Muscle layer of duodenum (tissue), 2 donors: ENCODE data around the gene APOM.

ENCODE experiments used
- H3K27ac ChIP-seq: one replicate; pipeline ENCODE4 v1.7.0; 2013; ENCODE audit warnings: mild to moderate bottlenecking, low read length
- H3K27me3 ChIP-seq: one replicate; pipeline ENCODE4 v1.7.0; 2013; ENCODE audit warnings: low read depth, mild to moderate bottlenecking, control low read depth, low read length
- H3K36me3 ChIP-seq, 2 donors: one replicate each; pipeline ENCODE4 v1.7.0; 2013; ENCODE audit warnings: low read length in 2 of 2, control low read depth in 1 of 2, mild to moderate bottlenecking in 1 of 2; ENCODE audit not compliant: insufficient read depth in 2 of 2, control insufficient read depth in 1 of 2
- H3K4me1 ChIP-seq, 2 donors: one replicate each; pipeline ENCODE4 v1.7.0; 2013; ENCODE audit warnings: low read length in 2 of 2, mild to moderate bottlenecking in 2 of 2, control low read depth in 1 of 2, moderate library complexity in 1 of 2; ENCODE audit not compliant: insufficient read depth in 2 of 2, control insufficient read depth in 1 of 2
- H3K4me3 ChIP-seq, 2 donors: one replicate each; pipeline ENCODE4 v1.7.0; 2013; ENCODE audit warnings: low read length in 2 of 2, low read depth in 1 of 2, mild to moderate bottlenecking in 1 of 2
- H3K9me3 ChIP-seq, 2 donors: one replicate each; pipeline ENCODE4 v1.7.0; 2013; ENCODE audit warnings: low read length in 2 of 2, control low read depth in 1 of 2, mild to moderate bottlenecking in 1 of 2; ENCODE audit not compliant: control insufficient read depth in 1 of 2
- donor health status: healthy.

APOM gene

DNA sequence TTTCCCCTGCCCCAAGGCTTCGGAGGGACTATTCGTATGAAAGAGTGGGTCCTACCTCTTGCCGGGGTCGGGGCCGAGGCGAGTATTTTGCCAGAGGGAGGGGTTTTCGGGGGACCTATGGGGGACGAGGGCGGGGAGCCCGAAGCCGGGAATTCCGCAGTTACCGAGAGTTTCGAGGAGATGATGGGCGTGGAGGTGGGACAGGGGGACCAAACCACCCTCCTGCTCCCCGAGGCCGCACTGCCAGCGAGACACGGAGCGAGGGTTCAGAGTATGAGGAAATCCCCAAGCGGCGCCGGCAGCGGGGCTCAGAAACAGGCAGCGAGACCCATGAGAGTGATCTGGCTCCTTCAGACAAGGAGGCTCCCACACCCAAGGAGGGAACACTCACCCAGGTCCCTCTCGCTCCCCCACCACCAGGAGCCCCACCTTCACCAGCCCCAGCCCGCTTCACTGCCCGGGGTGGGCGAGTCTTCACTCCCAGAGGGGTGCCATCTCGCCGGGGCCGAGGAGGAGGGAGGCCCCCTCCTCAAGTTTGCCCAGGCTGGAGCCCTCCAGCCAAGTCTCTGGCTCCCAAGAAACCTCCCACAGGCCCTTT, 23.9 kb upstream of the APOM start:
- no peaks in the 10 kb centered on the region for H3K27me3 ChIP-seq
- no peaks in the 10 kb centered on the region for H3K9me3 ChIP-seq
- H3K36me3 ChIP-seq, result peaks cover 77 to 97% of the 10 kb centered on the region in 2 donors
- H3K4me1 ChIP-seq, result peaks cover 0 to 3% of the 10 kb centered on the region in 2 donors
- no peak overlapping the region for H3K27ac ChIP-seq
- no peak overlapping the region for H3K4me3 ChIP-seq

DNA sequence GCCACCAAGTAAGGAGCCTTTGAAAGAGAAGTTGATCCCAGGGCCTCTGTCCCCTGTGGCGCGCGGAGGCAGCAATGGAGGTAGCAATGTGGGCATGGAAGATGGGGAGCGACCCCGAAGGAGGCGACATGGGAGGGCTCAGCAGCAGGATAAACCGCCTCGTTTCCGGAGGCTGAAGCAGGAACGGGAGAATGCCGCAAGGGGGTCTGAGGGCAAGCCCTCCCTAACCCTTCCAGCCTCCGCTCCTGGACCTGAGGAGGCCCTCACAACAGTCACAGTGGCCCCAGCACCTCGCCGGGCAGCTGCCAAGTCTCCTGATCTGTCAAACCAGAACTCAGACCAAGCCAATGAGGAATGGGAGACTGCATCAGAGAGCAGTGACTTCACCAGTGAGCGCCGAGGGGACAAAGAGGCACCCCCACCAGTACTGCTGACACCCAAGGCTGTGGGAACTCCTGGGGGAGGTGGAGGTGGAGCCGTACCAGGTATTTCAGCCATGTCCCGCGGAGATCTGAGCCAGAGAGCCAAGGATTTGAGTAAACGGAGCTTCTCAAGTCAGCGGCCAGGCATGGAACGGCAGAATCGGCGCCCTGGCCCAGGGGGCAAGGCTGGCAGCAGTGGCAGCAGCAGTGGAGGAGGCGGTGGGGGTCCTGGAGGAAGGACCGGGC, 23.3 kb upstream of the APOM start:
- H3K36me3 ChIP-seq, result peaks cover 76 to 97% of the 10 kb centered on the region in 2 donors

DNA sequence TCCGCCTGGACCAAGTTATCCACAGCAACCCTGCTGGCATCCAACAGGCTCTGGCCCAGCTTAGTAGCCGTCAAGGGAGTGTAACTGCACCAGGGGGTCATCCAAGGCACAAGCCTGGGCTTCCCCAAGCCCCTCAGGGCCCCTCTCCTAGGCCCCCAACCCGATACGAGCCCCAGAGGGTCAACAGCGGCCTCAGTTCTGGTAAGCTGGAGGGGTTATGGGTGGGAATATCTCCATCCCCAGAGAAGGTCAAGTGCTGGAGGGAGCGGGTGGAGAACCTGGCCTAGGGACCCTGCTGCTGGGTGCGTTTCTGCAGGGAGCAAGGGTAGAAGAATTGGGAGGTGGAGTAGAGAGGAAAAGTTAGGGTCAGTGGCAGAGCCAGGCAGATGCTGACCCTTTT, 22.2 kb upstream of the APOM start:
- H3K9me3 ChIP-seq, result no peaks in the 10 kb centered on the region
- no peak overlapping the region for H3K4me3 ChIP-seq
- no peak overlapping the region for H3K27ac ChIP-seq
- peaks cover 69 to 96% of the 10 kb centered on the region in 2 donors for H3K36me3 ChIP-seq
- peaks cover 0 to 3% of the 10 kb centered on the region in 2 donors for H3K4me1 ChIP-seq
- no peaks in the 10 kb centered on the region for H3K27me3 ChIP-seq

More for the DNA sequence above, 23.3 kb upstream of the APOM start:
- Histone ChIP-seq H3K9me3 (no peaks in the 10 kb centered on the region), H3K4me1 (peaks cover 0 to 3% of the 10 kb centered on the region in 2 donors), H3K27me3 (no peaks in the 10 kb centered on the region), H3K4me3 (no peak overlapping the region), H3K27ac (no peak overlapping the region)

DNA sequence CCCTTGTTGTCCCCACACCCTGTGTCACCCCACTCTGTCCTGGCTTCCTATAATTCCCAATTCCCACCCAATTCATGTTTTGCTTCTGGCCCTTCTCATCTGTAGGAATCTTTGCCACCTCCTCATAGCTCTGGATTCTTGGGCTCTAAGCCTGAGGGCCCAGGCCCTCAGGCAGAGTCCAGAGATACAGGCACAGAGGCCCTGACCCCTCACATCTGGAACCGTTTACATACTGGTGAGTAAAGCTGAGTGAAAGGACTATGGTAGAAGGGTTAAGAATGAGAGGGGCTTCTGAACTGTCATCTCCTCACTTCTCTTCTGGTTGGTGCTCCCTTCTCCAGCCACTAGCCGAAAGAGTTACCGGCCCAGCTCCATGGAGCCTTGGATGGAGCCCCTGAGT, 21.6 kb upstream of the APOM start:
- peaks cover 0 to 3% of the 10 kb centered on the region in 2 donors for H3K4me1 ChIP-seq
- H3K27ac ChIP-seq, result no peak overlapping the region
- H3K27me3 ChIP-seq, result no peaks in the 10 kb centered on the region
- H3K36me3 ChIP-seq, result peaks cover 65 to 96% of the 10 kb centered on the region in 2 donors
- H3K9me3 ChIP-seq, result no peaks in the 10 kb centered on the region
- no peak overlapping the region for H3K4me3 ChIP-seq

DNA sequence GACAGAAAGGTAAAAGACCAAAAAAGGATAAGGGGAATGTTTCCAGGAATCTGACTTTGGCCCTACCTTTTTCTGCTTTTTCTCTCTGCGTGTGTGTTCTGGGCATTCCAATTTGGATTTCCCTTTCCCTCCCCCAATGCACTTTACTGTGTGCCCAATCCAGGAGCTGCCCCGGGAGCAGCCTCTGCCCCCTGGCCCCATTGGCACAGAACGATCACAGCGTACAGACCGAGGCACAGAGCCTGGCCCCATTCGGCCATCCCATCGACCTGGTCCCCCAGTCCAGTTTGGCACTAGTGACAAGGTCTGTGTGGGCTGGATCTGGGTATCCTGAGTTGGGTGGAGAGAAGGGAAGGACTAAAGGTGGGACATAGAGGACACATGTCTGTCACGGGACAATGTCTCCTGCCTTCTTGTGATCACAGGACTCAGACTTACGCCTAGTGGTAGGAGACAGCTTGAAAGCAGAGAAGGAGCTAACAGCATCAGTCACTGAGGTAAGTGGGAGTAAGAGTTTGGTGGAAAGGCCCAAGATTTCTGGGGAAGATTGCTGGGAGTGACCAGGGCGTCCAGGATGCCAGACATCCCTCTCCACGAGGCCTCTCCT, 20.6 kb upstream of the APOM start:
- Histone ChIP-seq H3K4me3 (no peak overlapping the region), H3K9me3 (no peaks in the 10 kb centered on the region), H3K27ac (no peak overlapping the region), H3K27me3 (no peaks in the 10 kb centered on the region), H3K4me1 (peaks cover 0 to 3% of the 10 kb centered on the region in 2 donors), H3K36me3 (peaks cover 71 to 96% of the 10 kb centered on the region in 2 donors)

DNA sequence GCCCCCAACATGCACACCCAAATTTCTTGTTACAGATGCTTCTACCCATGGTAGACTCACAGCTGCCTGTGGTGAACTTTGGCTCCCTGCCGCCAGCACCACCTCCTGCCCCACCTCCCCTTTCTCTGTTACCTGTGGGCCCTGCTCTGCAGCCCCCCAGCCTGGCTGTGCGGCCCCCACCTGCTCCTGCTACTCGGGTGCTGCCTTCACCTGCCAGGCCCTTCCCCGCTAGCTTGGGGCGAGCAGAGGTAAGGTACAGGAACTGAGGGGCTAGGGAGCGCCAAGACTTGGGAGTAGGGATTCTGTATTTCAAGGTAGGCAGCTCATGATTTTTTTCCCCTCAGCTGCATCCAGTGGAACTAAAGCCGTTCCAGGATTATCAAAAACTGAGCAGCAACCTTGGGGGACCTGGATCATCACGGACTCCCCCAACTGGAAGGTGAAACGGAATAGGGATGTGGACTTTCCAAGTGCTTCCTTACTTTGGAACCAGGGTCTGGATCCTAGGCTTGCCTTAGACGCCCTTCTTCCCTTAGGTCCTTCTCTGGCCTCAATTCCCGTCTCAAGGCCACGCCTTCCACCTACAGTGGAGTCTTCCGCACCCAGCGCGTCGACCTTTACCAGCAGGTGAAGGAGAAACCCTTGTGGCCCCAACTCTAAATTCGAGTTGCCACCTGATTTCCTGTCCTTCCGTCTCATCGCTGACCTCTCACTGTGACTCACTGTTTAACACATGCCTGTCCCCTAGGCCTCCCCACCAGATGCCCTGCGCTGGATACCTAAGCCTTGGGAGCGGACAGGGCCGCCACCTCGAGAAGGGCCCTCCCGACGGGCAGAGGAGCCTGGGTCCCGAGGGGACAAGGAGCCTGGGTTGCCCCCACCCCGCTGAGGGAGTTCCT, 18.7 kb upstream of the APOM start:
- peaks cover 0 to 3% of the 10 kb centered on the region in 2 donors for H3K4me1 ChIP-seq
- no peaks in the 10 kb centered on the region for H3K27me3 ChIP-seq
- H3K36me3 ChIP-seq, result peaks cover 75 to 96% of the 10 kb centered on the region in 2 donors
- no peak overlapping the region for H3K27ac ChIP-seq
- no peak overlapping the region for H3K4me3 ChIP-seq
- no peaks in the 10 kb centered on the region for H3K9me3 ChIP-seq

DNA sequence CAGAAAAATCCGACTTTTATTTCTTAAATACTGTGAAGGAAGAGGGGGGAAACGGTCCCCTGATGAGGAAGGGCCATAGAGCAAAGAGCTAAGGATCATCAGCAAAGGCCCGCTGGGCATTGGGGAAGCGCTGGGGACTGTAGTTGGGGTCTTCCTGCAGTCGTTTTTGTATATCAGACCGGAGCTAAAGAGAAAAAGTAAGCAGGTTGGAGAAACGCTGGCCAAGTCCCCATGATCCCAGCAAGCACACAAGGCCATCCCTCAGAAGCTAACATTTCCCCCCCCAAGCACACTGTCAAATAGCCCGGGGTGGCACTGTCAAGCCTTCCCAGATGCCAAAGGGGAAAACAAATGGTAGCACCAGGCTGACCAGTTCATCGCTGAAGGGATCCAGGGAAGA, 16.7 kb upstream of the APOM start:
- peaks cover 79 to 97% of the 10 kb centered on the region in 2 donors for H3K36me3 ChIP-seq
- no peaks in the 10 kb centered on the region for H3K9me3 ChIP-seq
- no peak overlapping the region for H3K4me3 ChIP-seq
- H3K4me1 ChIP-seq, result no peaks in the 10 kb centered on the region
- no peak overlapping the region for H3K27ac ChIP-seq
- no peaks in the 10 kb centered on the region for H3K27me3 ChIP-seq

DNA sequence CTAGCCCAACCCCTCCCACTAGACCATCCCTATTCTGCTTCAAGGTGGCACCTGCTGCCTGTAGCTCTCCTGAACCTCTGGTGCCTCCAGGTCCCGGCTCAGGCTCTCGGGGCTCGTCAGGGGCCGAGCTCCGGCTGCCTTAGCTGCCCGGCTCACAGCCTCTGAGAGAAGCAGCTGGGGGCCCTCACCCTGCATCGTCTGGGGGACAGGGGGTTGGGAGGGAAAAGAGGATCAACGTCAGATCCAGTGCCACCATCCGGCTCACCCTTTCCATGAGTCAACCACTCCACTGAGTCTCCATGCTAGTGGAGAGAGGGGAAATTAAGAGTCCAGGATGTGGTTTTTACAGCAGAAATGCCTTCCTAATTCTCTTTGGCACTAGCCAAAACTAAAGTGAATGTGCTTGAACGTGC, 16.2 kb upstream of the APOM start:
- Histone ChIP-seq H3K4me1 (no peaks in the 10 kb centered on the region), H3K9me3 (no peaks in the 10 kb centered on the region), H3K36me3 (peaks cover 79 to 97% of the 10 kb centered on the region in 2 donors), H3K27ac (no peak overlapping the region), H3K27me3 (no peaks in the 10 kb centered on the region), H3K4me3 (no peak overlapping the region)

DNA sequence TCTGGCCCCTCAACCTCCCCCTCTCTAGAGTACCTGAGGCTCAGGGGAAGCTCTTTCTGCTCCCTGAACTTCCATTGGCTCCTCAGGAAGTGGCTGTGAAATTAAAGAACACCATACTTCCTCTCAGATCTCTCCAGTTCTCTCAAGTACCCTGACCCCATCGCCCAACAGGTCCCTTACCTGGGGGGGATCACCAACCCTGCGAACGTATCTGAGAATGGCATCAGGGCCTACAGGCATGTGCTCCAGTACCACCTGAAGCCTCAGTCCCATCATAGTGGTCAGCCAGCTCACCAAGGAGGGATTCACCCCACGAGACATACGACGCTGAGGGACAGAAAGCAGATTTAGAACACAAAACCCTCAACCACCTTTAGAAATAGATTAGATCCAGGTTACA, 15.1 kb upstream of the APOM start:
- Histone ChIP-seq H3K36me3 (peaks cover 79 to 97% of the 10 kb centered on the region in 2 donors), H3K27ac (no peak overlapping the region), H3K27me3 (no peaks in the 10 kb centered on the region), H3K9me3 (no peaks in the 10 kb centered on the region), H3K4me3 (no peak overlapping the region), H3K4me1 (no peaks in the 10 kb centered on the region)

DNA sequence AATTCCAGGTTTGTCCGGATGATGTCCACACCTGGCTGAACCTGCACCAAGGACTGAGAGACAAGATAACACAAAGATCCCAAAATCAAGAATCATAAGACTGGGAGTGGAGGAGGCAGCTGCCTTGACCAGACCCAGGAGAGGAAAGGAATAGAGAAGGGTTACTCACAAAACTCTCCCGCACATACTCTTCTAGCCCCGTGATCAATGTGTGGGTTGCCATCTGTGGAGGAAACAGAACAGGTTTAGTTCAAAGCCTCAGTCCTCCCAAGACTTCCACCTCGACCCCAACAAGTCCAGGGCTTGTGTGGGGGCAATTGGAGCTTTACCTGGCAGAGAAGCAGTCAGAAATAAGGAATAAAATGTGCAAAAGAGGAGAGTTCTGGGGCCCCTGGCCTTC, 14.3 kb upstream of the APOM start:
- Histone ChIP-seq H3K4me1 (no peaks in the 10 kb centered on the region), H3K4me3 (no peak overlapping the region), H3K36me3 (peaks cover 75 to 97% of the 10 kb centered on the region in 2 donors), H3K27me3 (no peaks in the 10 kb centered on the region), H3K27ac (no peak overlapping the region), H3K9me3 (no peaks in the 10 kb centered on the region)
